Bronchial epithelial cell (primary cell): ENCODE results near the gene SPPL3. TPM values are rescaled to one million over a fixed set of nuclear protein-coding genes. Genes with fewer than 3 reads are reported as not detected.

Experiments
- DNase-seq: peaks from one replicate; pipeline ENCODE4 v3.0.0-alpha.2; 2010; ENCODE audit warnings: low read depth
- FAIRE-seq: peaks from 2 replicates; lab custom pipeline; 2011; peaks lifted over from hg19 to GRCh38; lab: Jason Lieb, UNC
- H3K27me3 ChIP-seq: 2 replicates; pipeline ENCODE4 v1.5.1; 2011; ENCODE audit warnings: low read length; ENCODE audit not compliant: control insufficient read depth, insufficient read depth
- H3K36me3 ChIP-seq: 2 replicates; pipeline ENCODE4 v1.5.1; 2011; ENCODE audit warnings: low read length; ENCODE audit not compliant: control insufficient read depth, insufficient read depth
- H3K4me3 ChIP-seq: 2 replicates; pipeline ENCODE4 v1.5.1; 2011; ENCODE audit warnings: mild to moderate bottlenecking, low read depth, low read length, control low read depth
- CTCF ChIP-seq: IDR thresholded peaks from 2 replicates; pipeline ENCODE4 v1.5.1; 2011; ENCODE audit warnings: mild to moderate bottlenecking, moderate library complexity, low read length, control low read depth, inconsistent platforms; ENCODE audit not compliant: insufficient read depth, severe bottlenecking
- total RNA-seq: library from RNA; depleted of rRNA; stranded (reverse); fragments of >200 nt; gene quantifications from 2 replicates; pipeline ENCODE4 v1.2.1, GENCODE V29; 2014

SPPL3 gene
- total RNA-seq, 1 donor from 2014 or later, result 4.2 TPM

- H3K36me3 ChIP-seq, result peaks cover 3% of the 10 kb centered on the region
- no peaks in the 10 kb centered on the region for H3K27me3 ChIP-seq
- no peak overlapping the region for H3K4me3 ChIP-seq
- FAIRE-seq (no peak), DNase-seq (no peak)
- no peak for TF ChIP-seq CTCF
These were observed 13.2 kb downstream of the SPPL3 start for GRCh38 chr12:120890963-120891362.

GRCh38 chr12:120887253-120888043, 16.7 kb downstream of the SPPL3 start:
- TF ChIP-seq CTCF, result no peak

GRCh38 chr12:120886199-120887018, 17.7 kb downstream of the SPPL3 start:
- FAIRE-seq (no peak), DNase-seq (no peak)
- TF ChIP-seq CTCF, result no peak
- Histone ChIP-seq H3K36me3 (peaks cover 1% of the 10 kb centered on the region), H3K27me3 (no peaks in the 10 kb centered on the region), H3K4me3 (no peak overlapping the region)

More at GRCh38 chr12:120887253-120888043, 16.7 kb downstream of the SPPL3 start:
- DNase-seq (no peak), FAIRE-seq (no peak)
- peaks cover 1% of the 10 kb centered on the region for H3K36me3 ChIP-seq
- no peak overlapping the region for H3K4me3 ChIP-seq
- no peaks in the 10 kb centered on the region for H3K27me3 ChIP-seq

- TF ChIP-seq CTCF, result no peak
- peaks cover 1% of the 10 kb centered on the region for H3K36me3 ChIP-seq
- H3K4me3 ChIP-seq, result no peak overlapping the region
- no peak for DNase-seq
- FAIRE-seq, result no peak
- no peaks in the 10 kb centered on the region for H3K27me3 ChIP-seq
These were observed 18.6 kb downstream of the SPPL3 start for GRCh38 chr12:120885521-120885920.

GRCh38 chr12:120884644-120885043, 19.5 kb downstream of the SPPL3 start:
- H3K36me3 ChIP-seq, result peaks cover 1% of the 10 kb centered on the region
- TF ChIP-seq CTCF, result no peak
- no peak for FAIRE-seq
- no peak overlapping the region for H3K4me3 ChIP-seq
- DNase-seq, result no peak
- no peaks in the 10 kb centered on the region for H3K27me3 ChIP-seq
